ENCODE results near the gene HINT3. TPM values are rescaled to one million over a fixed set of nuclear protein-coding genes. Genes with fewer than 3 reads are reported as not detected.

The HINT3 gene
- total and polyA plus RNA-seq, 2 of the 13 experiments (the other 11 are each of a cell fraction or from before 2014, with no cell fraction given), result 3.1 to 22.8 TPM

- no peak for TF ChIP-seq AKNA (CRISPR knock-in tag; IDR thresholded peaks at IDR 0.05; ENCODE audit: borderline replicate concordance)
- no peak for TF ChIP-seq NFRKB (IDR thresholded peaks at IDR 0.05)
- peak; percentile 62; the same call in 1 of the 2 replicates for TF ChIP-seq MLX (CRISPR knock-in tag; IDR thresholded peaks at IDR 0.05)
- TF ChIP-seq THYN1 (CRISPR knock-in tag; IDR thresholded peaks at IDR 0.05; ENCODE audit: borderline replicate concordance, low read depth), result 0 out of 2 replicates have a peak, but pooled peaks have one; percentile 3
- TF ChIP-seq USF2 (IDR thresholded peaks at IDR 0.05; ENCODE audit: low read depth, low read length), result no peak
- peak; percentile 91; the same call in 1 of the 2 replicates for TF ChIP-seq USF2 (CRISPR knock-in tag; IDR thresholded peaks at IDR 0.05; ENCODE audit: borderline replicate concordance)
- no peak for TF ChIP-seq IKZF1 (IDR thresholded peaks at IDR 0.05)
- TF ChIP-seq, protein P1, sequence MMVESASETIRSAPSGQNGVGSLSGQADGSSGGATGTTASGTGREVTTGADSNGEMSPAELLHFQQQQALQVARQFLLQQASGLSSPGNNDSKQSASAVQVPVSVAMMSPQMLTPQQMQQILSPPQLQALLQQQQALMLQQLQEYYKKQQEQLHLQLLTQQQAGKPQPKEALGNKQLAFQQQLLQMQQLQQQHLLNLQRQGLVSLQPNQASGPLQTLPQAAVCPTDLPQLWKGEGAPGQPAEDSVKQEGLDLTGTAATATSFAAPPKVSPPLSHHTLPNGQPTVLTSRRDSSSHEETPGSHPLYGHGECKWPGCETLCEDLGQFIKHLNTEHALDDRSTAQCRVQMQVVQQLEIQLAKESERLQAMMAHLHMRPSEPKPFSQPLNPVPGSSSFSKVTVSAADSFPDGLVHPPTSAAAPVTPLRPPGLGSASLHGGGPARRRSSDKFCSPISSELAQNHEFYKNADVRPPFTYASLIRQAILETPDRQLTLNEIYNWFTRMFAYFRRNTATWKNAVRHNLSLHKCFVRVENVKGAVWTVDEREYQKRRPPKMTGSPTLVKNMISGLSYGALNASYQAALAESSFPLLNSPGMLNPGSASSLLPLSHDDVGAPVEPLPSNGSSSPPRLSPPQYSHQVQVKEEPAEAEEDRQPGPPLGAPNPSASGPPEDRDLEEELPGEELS (CRISPR knock-in tag; IDR thresholded peaks at IDR 0.05), result peak; percentile 65
- no peak for TF ChIP-seq MIER3 (CRISPR knock-in tag; IDR thresholded peaks at IDR 0.05; ENCODE audit: borderline replicate concordance)
- no peak for TF ChIP-seq PRPF4 (IDR thresholded peaks at IDR 0.05; ENCODE audit: low read depth, low read length, poor library complexity, severe bottlenecking)
- TF ChIP-seq, protein P2, sequence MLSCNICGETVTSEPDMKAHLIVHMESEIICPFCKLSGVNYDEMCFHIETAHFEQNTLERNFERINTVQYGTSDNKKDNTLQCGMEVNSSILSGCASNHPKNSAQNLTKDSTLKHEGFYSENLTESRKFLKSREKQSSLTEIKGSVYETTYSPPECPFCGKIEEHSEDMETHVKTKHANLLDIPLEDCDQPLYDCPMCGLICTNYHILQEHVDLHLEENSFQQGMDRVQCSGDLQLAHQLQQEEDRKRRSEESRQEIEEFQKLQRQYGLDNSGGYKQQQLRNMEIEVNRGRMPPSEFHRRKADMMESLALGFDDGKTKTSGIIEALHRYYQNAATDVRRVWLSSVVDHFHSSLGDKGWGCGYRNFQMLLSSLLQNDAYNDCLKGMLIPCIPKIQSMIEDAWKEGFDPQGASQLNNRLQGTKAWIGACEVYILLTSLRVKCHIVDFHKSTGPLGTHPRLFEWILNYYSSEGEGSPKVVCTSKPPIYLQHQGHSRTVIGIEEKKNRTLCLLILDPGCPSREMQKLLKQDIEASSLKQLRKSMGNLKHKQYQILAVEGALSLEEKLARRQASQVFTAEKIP (CRISPR knock-in tag; IDR thresholded peaks at IDR 0.05; ENCODE audit: borderline replicate concordance), result no peak
- TF ChIP-seq ZGPAT (CRISPR knock-in tag; IDR thresholded peaks at IDR 0.05), result peak; percentile 78
These were observed 37.6 kb upstream of the HINT3 start (continued) for GRCh38 chr6:125918681-125919566.
